ENCODE data around the gene IBA57.

Gene IBA57
- 8.5 to 18.7 (median 12.4) reads per million in 18 experiments for total RNA-seq

DNA sequence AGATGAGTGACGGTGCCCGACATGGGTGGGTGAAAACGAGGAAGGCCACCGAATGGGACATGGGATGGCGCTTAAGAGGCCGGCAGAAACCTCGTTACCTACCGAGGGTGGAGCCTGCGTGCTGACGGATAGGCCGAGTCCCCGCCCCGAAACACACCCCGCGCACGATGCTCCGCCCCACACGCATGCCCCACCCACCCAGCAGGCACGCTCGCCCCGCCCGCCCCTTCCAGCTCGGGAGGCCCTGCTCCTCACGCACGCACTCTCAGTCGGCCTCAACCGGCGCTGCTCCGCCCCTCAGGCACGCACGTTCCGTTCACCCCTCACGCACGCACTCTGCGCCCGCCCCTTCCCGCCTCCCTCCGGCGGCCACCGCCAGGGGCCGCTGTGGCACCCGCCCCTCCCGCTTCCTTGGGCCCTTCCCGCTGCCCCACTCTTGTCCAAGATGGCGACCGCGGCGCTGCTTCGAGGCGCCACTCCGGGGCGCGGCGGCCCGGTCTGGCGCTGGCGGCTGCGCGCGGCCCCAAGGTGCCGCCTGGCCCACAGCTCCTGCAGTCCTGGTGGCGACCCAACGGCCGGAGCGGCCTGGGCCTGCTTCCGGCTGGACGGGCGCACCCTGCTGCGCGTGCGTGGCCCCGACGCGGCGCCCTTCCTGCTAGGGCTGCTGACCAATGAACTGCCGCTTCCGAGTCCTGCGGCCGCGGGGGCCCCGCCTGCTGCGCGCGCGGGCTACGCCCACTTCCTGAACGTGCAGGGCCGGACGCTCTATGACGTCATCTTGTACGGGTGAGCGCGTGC, at the start of gene IBA57:
IBA57 (plus strand) TSS at position 433 of the 798 bp plus-strand sequence; CDS start at position 446, 13 bp downstream.
- DNase-seq = peak; percentile 98 to 99

GRCh38 chr1:228117335-228117734, 48.3 kb upstream of the IBA57 start:
- no peak for DNase-seq

GRCh38 chr1:228118040-228118439, 47.6 kb upstream of the IBA57 start:
- DNase-seq = no peak

GRCh38 chr1:228120351-228120750, 45.3 kb upstream of the IBA57 start:
- no peak for DNase-seq

- no peak for DNase-seq
These were observed 44.6 kb upstream of the IBA57 start for GRCh38 chr1:228120857-228121489.

DNA sequence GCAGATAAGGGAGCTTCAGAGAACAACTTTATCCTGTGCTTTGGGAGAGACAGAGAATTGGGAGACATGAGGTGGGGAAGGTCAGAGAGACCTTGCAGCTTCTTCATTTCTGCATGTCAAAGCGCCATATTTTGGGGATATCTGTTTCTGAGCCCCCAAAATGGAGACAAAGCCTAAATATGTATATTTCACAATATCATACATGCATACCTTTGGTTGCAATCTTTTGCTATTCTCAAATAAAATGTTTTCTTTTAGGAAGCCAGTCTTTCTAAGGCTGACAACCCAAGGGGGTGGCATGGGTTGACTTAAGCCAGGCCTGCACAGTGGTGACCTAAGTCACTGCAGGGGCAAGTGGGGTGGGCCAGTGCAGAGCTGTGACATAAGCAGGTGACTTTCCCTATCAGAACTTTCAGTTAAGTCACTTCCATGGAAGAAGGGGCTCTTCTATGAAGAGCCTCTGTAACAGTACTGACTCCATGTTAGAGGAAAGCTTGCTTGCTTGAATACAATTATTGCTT, 42.6 kb upstream of the IBA57 start:
- no peak for DNase-seq

GRCh38 chr1:228123505-228123904, 42.1 kb upstream of the IBA57 start:
- DNase-seq = no peak

DNA sequence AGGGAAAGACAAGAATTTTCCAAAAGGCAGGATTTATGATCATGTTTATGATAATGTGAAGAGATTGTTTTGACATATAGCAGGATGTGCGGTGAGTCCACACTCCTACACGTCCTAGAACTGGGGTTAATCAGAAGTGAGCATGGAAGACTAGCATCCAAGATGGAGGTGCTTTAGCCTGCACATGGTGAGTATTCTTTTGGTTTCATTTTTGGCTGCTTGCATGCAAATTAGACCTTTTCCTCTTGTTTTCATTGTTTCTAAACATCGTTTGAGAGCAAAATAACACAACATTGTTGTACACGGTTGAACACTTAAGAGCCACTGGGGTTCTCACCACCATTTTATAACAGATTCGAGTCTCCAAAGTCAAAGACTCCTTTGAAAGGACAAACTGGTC, 40.4 kb upstream of the IBA57 start:
- no peak for DNase-seq

DNA sequence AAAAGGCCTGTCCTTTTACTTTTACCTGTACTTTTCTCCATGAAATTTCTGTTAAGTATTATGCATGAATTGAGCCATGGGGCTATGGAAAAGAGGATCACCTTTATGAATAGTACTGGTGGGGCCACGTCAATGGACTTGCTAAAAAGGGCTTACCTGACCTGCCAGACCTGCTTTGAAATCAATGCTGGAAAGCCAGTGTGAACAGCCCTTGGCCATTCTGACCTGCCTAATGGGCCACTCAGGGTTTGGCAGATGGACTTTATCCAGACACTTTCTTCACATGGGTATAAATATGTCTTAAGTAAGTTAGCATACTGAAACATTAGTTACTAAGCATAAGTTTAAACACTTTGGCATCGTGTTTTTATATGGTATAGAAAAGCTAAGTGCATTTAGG, 33.8 kb upstream of the IBA57 start:
- DNase-seq = no peak

DNA sequence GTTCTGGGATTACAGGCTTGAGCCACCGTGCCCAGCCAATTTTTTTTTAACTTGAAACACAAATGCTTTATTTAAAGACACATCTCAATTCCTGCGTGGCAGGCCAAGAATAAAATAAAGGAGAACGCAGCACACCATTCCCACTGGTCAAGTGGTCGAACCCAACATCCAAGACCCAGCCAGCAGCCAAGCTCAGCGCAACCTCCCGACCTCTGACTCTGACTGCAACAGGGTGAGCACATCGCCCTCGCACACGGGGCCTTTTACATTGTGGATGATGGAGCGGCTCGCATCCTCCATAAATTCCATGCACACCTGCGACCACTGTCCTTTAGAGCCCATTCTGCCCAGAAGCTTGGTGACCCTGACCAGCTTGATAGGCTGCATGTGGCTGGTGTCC, 31.0 kb upstream of the IBA57 start:
- DNase-seq = no peak

DNA sequence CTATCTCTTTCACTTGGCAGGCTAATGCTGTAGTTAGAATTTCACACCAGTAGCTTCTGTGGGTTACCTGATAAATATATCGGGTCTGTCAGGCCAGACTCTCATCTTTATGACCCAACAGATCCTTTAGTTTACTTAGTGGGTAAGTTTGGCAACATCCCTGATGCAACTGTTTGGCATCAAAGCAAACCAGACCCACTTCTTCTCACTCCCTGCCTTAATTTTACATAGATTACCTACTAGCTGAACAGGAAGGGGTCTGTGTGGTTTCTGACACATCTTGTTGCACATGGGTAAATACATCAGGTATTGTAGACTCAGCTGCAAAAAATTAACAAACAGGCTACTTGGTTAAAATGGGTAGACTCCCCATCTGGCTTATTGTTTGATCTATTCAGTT, 28.7 kb upstream of the IBA57 start:
- DNase-seq = no peak

DNA sequence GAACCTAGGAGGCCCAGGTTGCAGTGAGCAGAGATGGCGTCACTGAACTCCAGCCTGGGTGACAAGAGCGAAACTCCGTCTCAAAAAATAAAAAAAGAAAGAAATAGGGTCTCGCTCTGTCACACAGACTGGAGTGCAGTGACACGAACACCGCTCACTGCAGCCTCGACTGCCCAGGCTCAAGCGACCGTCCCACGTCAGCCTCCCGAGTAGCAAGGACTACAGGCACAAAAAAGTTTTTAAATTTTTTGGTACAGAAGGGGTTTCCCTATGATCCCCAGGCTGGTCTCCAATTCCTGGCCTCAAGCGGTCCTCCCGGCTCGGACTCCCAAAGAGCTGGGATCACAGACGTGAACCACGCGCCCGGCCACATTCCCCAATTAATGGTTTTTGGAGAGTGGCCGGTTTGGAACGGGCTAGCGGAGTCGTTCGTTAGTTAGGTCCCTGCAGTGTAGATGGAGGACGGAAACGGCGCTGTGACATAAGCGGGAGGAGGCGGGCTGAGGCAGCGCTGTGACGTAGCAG, 26.1 kb upstream of the IBA57 start:
- no peak for DNase-seq

DNA sequence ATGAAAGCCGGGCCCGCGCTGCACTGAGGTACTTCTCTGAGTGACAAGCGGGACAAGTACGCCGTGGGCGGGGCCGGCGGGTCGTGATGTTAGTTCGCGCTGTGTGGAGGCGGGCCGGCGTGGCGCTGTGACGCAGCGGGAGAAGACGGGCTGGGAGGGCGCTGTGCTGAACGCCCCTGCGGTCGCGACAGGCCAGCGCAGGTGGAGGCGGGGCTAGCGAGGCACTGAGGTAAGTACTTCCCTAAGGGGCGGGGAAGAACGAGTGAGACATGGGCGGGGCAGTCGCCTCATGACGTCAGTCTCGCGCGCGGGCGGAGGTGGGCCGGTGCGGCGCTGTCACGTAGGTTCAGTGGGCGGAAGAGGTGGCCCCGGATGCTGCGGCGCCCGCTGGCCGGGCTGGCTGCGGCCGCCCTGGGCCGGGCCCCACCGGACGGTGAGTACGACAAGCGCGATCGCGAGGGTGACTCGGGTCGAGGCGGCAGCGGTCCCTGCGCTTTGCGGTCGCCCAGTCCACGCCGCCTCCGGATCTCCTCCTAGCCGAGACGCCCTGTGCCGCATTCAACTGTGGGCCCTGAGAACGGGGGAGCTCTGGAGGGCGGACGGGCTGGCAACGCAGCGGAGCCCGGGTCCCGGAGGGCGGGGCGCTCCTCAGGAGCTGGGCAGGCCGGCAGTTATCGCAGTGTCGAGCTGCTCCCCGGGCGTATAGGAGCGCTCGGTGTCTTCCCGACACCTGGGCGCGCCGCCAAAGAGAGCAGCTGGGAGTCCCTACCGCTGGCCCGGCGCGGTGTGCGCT, 25.5 kb upstream of the IBA57 start, which contains the start of gene GUK1:
GUK1 (plus strand) TSS at position 349 of the 793 bp plus-strand sequence; CDS start at position 373, 24 bp downstream.
- DNase-seq = peak; percentile 100

GRCh38 chr1:228140724-228141225, 24.8 kb upstream of the IBA57 start:
- peak in 1 of 2 donors; percentile 29 for DNase-seq

DNA sequence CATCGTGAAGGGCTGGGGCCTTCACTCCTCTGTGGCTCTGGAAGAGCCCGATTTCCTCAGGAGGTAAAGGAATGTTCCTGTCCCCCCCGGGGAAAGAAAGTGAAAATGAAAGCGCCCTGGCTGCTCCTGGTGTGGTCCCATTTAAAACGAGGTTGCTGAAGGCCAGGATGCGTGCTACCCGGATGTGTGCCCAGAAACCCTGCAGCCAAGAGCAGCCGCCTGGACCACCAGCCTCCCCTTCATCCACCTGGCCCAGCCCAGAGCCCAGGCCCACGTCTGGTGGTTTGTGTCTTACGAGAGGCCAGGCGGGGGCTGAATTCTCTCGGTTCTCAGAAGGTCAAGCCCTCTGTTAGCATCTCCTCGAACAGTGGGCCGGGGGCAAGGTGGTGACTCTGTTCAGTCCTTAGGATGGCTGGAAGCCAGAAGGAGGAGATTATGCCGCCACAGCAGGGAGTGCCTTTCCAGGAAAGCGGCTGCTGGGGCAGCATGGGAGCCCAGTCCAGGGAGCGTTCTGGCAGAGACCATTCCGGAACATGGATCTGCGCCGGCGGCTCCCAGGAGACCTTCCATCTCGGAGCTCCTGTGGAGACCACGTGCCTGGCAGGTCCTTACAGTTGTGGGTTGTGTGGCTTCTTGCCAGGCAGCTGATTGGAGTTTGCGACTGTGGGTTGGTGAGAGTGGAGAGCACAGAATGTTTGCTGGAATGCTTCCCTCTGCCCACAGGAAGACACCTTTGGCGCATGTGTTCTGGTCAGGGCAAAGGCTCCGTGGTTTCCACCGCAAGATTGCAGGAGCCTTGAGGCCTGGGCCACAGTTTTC, 24.2 kb upstream of the IBA57 start:
- DNase-seq = no peak

GRCh38 chr1:228142155-228142691, 23.4 kb upstream of the IBA57 start:
- DNase-seq = no peak

GRCh38 chr1:228142701-228143136, 22.9 kb upstream of the IBA57 start:
- no peak for DNase-seq

GRCh38 chr1:228143480-228144192, 22.0 kb upstream of the IBA57 start:
- DNase-seq = no peak

DNA sequence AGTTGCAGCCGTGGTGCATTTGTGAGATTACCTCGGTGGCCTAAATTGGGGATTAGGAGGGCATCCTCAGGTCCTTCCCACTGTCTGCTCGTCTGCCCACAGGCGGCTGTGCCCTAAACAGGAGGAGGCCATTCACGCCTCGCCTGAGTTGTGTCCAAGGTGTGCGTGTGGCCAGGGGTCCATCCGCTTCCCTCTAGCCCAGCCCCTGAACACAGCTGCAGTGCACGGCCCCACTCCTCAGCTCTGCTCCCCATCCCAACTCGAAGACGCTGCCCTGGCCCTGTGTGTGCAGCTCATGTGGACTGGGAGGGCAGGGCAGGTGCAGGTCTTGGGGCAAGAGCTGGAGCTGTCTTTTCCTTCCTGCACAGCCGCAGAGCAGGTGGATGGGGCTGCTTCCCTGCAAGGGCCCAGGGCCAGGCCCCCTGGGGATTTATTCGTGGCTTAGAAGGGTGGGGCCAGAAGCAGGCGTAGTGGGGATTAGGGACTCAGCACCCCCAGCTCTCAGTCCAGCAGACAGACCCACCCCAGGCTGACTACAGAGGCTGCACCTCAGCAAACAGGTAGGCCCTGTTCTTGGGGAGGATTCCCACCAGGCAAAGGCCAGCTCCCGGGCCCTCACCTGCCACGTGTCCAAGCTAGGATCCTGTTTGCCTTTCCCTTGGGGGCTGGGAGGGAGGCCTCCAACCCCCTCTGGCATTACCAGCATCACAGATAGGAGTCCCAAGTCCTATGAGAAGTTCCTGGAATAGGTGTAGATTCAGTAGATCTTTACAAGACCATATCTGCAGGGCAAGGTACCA, 21.2 kb upstream of the IBA57 start:
- no peak for DNase-seq

- DNase-seq = no peak
These were observed 20.6 kb upstream of the IBA57 start for GRCh38 chr1:228144993-228145343.

All from inflammatory macrophage (primary cell).